GM12878 (cell line): Measurements from ENCODE around the gene TMBIM1. TPM values are rescaled to one million over a fixed set of nuclear protein-coding genes. Genes with fewer than 3 reads are reported as not detected.

Experiments
- ATAC-seq: fragments of 200-7000 bp; cut with Tn5 transposase; 3 replicates; pipeline ENCODE4 v1.9.1; 2020; ENCODE audit warnings: mild to moderate bottlenecking, moderate library complexity
- BruUV-seq: library from RNA; stranded (reverse); fragments of 400-500 nt; replicated peaks from 2 replicates; lab custom pipeline; 2021; lab: Mats Ljungman, UMichigan
- CTCF ChIA-PET: fragments of 300-600 bp; sonication (Branson Sonifier 250); formaldehyde crosslinking; extraction: SDS; loops from one replicate; lab custom pipeline; 2021; ENCODE audit warnings: inconsistent platforms; lab: Yijun Ruan, JAX
- POLR2A ChIA-PET: fragments of 350-600 bp; formaldehyde crosslinking; extraction: SDS; loops from one replicate; lab custom pipeline; 2021; ENCODE audit warnings: inconsistent platforms; lab: Charles Lee
- RAD21 ChIA-PET: fragments of 300-600 bp; sonication (Branson Sonifier 250); formaldehyde crosslinking; loops from one replicate; lab custom pipeline; 2023; ENCODE audit warnings: antibody characterized with exemption; ENCODE audit not compliant: unreplicated experiment; lab: Charles Lee
- SMC1A ChIA-PET: fragments of 300-600 bp; sonication (Branson Sonifier 250); formaldehyde crosslinking; loops from one replicate; lab custom pipeline; 2023; ENCODE audit not compliant: unreplicated experiment, uncharacterized antibody; lab: Charles Lee
- DNase-seq: peaks from one replicate; pipeline ENCODE4 v3.0.0-alpha.2; 2011; ENCODE audit warnings: low read depth, low spot score
- FAIRE-seq: peaks from 3 replicates; lab custom pipeline; 2011; peaks lifted over from hg19 to GRCh38; lab: Jason Lieb, UNC
- H2AFZ ChIP-seq: 2 replicates; pipeline ENCODE4 v1.6.0; 2011; ENCODE audit warnings: low read depth, low read length, control low read depth; ENCODE audit not compliant: control insufficient read depth
- H3K27ac ChIP-seq: 2 replicates; pipeline ENCODE4 v1.5.1; 2011; ENCODE audit warnings: control low read depth; ENCODE audit not compliant: control insufficient read depth, insufficient read depth
- H3K27me3 ChIP-seq, 2 experiments: replicated peaks in 1 of 2; 2 replicates each; pipeline versions ENCODE4 v1.6.0 to v1.6.1; 2011; ENCODE audit warnings: low read length in 1 of 2; ENCODE audit not compliant: control insufficient read depth in 2 of 2, insufficient read depth in 2 of 2
- H3K36me3 ChIP-seq, 2 experiments: 2 replicates each; pipeline ENCODE4 v1.5.1; 2011; ENCODE audit warnings: low read length in 1 of 2; ENCODE audit not compliant: control insufficient read depth in 2 of 2, insufficient read depth in 2 of 2
- H3K4me1 ChIP-seq: 2 replicates; pipeline ENCODE4 v1.6.1; 2011; ENCODE audit warnings: mild to moderate bottlenecking, low read length, moderate library complexity, mixed read lengths; ENCODE audit not compliant: control insufficient read depth, insufficient read depth
- H3K4me2 ChIP-seq: 2 replicates; pipeline ENCODE4 v1.6.0; 2011; ENCODE audit warnings: control low read depth; ENCODE audit not compliant: control insufficient read depth, insufficient read depth
- H3K4me3 ChIP-seq: fragments of 200-600 bp; sonication (generic); 2 replicates; pipeline ENCODE4 v1.5.1; 2016
- H3K79me2 ChIP-seq: 2 replicates; pipeline ENCODE4 v1.6.0; 2011; ENCODE audit warnings: low read length; ENCODE audit not compliant: control insufficient read depth, insufficient read depth
- H3K9ac ChIP-seq: 2 replicates; pipeline ENCODE4 v1.8.0; 2011; ENCODE audit warnings: low read length, control low read depth, mixed read lengths; ENCODE audit not compliant: control insufficient read depth, insufficient read depth
- H3K9me3 ChIP-seq: replicated peaks from 3 replicates; pipeline ENCODE4 v1.5.1; 2011; ENCODE audit warnings: mild to moderate bottlenecking, low read length; ENCODE audit not compliant: control insufficient read depth, insufficient read depth
- H4K20me1 ChIP-seq: 2 replicates; pipeline ENCODE4 v1.6.0; 2011; ENCODE audit not compliant: control insufficient read depth, insufficient read depth
- BHLHE40 ChIP-seq, 2 experiments: fragments of 450-650 bp in 1 of 2; IDR thresholded peaks; 2 replicates each; pipeline ENCODE4 v1.6.1; 2011 to 2017; ENCODE audit warnings: low read depth in 2 of 2, borderline replicate concordance in 1 of 2, improper control_type of control experiment in 1 of 2, low read length in 1 of 2, mild to moderate bottlenecking in 1 of 2
- IKZF2 ChIP-seq, 2 experiments: fragments of 450-650 bp; IDR thresholded peaks; 2 replicates each; pipeline ENCODE4 v1.6.1; 2017; ENCODE audit warnings: mild to moderate bottlenecking in 2 of 2, moderate library complexity in 2 of 2
- MEF2B ChIP-seq: fragments of 450-650 bp; IDR thresholded peaks from 2 replicates; pipeline ENCODE4 v1.6.1; 2018; ENCODE audit warnings: mild to moderate bottlenecking, moderate library complexity; ENCODE audit not compliant: partially characterized antibody, poor library complexity, severe bottlenecking
- NKRF ChIP-seq: fragments of 450-650 bp; conservative IDR thresholded peaks from 2 replicates; pipeline ENCODE4 v1.6.1; 2017; ENCODE audit warnings: mild to moderate bottlenecking, moderate library complexity
- SPI1 ChIP-seq: IDR thresholded peaks from 2 replicates; pipeline ENCODE4 v1.6.1; 2011; ENCODE audit warnings: low read depth, mild to moderate bottlenecking, low read length, moderate library complexity, borderline replicate concordance; ENCODE audit not compliant: insufficient read depth
- ZNF274 ChIP-seq: IDR thresholded peaks from one replicate; pipeline ENCODE4 v1.8.0; 2011; ENCODE audit not compliant: insufficient read length, insufficient read depth
- ZNF384 ChIP-seq: IDR thresholded peaks from 2 replicates; pipeline ENCODE4 v1.6.1; 2012; ENCODE audit warnings: low read depth, mild to moderate bottlenecking, low read length, improper control_type of control experiment, borderline replicate concordance
- whole genome bisulfite sequencing: methylation state at CpG from one replicate; pipeline ENCODE4 v1.1.6; 2016; ENCODE audit warnings: low lambda C conversion rate; ENCODE audit not compliant: insufficient replicate concordance, insufficient coverage; ENCODE audit errors: missing lambda C conversion rate; 5-methylcytosine and 5-hydroxymethylcytosine counted together
- in situ Hi-C: fragments of 300-500 bp; cut with MboI; formaldehyde crosslinking; loops from 9 replicates; pipeline ENCODE4 v1.14.3; 2018; ENCODE audit warnings: mixed read lengths
- intact Hi-C: fragments of 100-400 bp; cut with micrococcal nuclease; formaldehyde crosslinking; loops from one replicate; pipeline ENCODE4 v1.14.2; 2022; ENCODE audit not compliant: unreplicated experiment
- polyA plus RNA-seq, 11 experiments: library from polyadenylated mRNA; depleted of rRNA in 4 of 11; unstranded in 6 of 11; stranded (reverse) in 5 of 11; fragments of >200 nt; fragmentation: Nextera tagmentation in 4 of 11; fragmentation: Illumina TruSeq in 1 of 11; extraction: Ambion mirVana in 4 of 11; extraction: Trizol in 1 of 11; gene quantifications; 1 replicate in 1 of 11; 2 replicates in 10 of 11; pipeline versions ENCODE4 v1.2.1 to v1.2.3, GENCODE V29; 2011 to 2016; ENCODE audit warnings: inconsistent platforms in 2 of 11, missing spikeins in 2 of 11, low read depth in 1 of 11
- total RNA-seq, 4 experiments: library from RNA; depleted of rRNA in 3 of 4; stranded (reverse); fragments of >200 nt in 3 of 4; fragmentation: Illumina TruSeq in 1 of 4; extraction: Trizol in 1 of 4; gene quantifications; 2 replicates each; pipeline versions ENCODE4 v1.2.1 to v1.2.3, GENCODE V29; 2013 to 2021

Gene TMBIM1
- total and polyA plus RNA-seq, 10 of the 15 experiments (the other 5 are each of a cell fraction or from before 2014, with no cell fraction given): 6.1 to 38.3 (median 26.2) TPM

- no peak for DNase-seq
- H4K20me1 ChIP-seq: no peaks in the 10 kb centered on the region
- ATAC-seq: peak; percentile 5; the same call in 2 of the 3 replicates
- ChIA-PET CTCF (interaction anchor here (0.9 to 4.7 kb wide), 3 partner anchors 9 to 74 kb away, joined by 3 to 22 read pairs (median 3); partner anchors contain the start of genes AAMP and PNKD), RAD21 (interaction anchor here (1.0 kb wide), 1 partner anchor 9 kb away, joined by 4 read pairs; the partner anchor contains the start of genes AAMP and PNKD), SMC1A (interaction anchor here (0.6 kb wide), 1 partner anchor 74 kb away, joined by 3 read pairs; no protein-coding TSS in a partner anchor), POLR2A (interaction anchor here (1.2 kb wide), 1 partner anchor 26 kb away, joined by 3 read pairs; no protein-coding TSS in a partner anchor)
- H3K27ac ChIP-seq: 0 out of 2 replicates have a peak overlapping the region, but pooled peaks have one; percentile 10
- TF ChIP-seq IKZF2 (IDR thresholded peaks at IDR 0.05) (peak in 1 of 2 experiments; percentile 24; a peak in 1 of 4 replicates), ZNF274 (no peak), NKRF (no peak), ZNF384 (no peak), SPI1 (peak; percentile 65; the same call in 1 of the 2 replicates), BHLHE40 (IDR thresholded peaks at IDR 0.05; ENCODE audit: borderline replicate concordance in 1 of 2, low read depth in 2 of 2, low read length in 1 of 2) (peak in 1 of 2 experiments; percentile 18; a peak in 1 of 4 replicates), MEF2B (peak; percentile 68)
- H3K4me1 ChIP-seq: peaks cover 34% of the 10 kb centered on the region
- H2AFZ ChIP-seq: no peak overlapping the region
- no peaks in the 10 kb centered on the region for H3K27me3 ChIP-seq
- no TSS peak for BruUV-seq
- peaks cover 10 to 15% of the 10 kb centered on the region in 2 experiments; a peak in 2 of 4 replicates for H3K36me3 ChIP-seq
- no peaks in the 10 kb centered on the region for H3K79me2 ChIP-seq
- WGBS: 52% methylated on average over 8 of the region's 8 CpGs
- H3K9me3 ChIP-seq: no peaks in the 10 kb centered on the region
- H3K4me3 ChIP-seq: no peak overlapping the region
- intact Hi-C loops: no loop called here
- no peak overlapping the region for H3K9ac ChIP-seq
- H3K4me2 ChIP-seq: no peak overlapping the region; the same call in 1 of the 2 replicates
- in situ Hi-C loops: no loop called here
- FAIRE-seq: no peak
Observed at GRCh38 chr2:218261423-218262236, 30.7 kb downstream of the TMBIM1 start.
